HG02981 (cell line): ENCODE results near the gene CARS1.
A peak's percentile ranks its signal among the peaks of the same experiment; 100 is the strongest.

Experiments
- ATAC-seq: cut with Tn5 transposase; IDR thresholded peaks from one replicate; pipeline ENCODE4 v1.9.1; 2021; ENCODE audit warnings: mild to moderate bottlenecking, moderate library complexity; ENCODE audit not compliant: unreplicated experiment

Gene CARS1

DNA sequence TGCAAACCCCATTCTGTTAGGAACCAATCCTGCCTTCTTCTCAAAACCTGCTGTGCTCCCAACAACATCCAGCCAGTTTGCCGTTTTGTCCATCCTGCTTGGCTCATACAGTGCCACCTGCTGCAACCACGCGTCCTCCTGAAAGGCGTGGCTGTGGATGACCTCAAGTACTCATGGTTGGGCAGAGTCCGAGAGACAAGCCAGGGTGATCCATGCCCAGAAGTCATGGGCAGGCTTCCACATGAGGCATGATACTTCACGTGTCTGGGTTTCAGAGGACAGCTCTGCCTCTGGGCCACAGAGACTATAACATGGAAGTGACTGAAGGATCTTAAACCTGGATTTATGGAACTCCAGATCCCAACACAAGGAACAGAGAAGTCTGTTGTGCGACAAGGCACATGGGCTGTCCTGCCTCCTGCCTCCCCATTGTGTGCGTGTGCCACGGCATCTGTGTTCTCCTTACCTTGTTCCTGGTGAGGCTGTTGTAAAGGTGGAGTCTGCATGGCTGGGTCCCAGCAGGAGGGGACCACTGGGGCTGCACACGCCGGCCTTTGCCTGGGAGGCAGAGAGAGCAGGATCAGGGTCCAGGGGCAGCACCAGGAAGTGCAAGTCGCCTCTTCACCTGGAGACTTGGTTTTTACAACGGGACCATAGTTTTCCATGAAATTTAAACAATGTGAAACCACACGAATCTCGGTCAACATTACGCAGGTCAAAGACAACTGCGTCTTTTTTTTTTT, 15.4 kb downstream of the CARS1 start:
- ATAC-seq: no peak

DNA sequence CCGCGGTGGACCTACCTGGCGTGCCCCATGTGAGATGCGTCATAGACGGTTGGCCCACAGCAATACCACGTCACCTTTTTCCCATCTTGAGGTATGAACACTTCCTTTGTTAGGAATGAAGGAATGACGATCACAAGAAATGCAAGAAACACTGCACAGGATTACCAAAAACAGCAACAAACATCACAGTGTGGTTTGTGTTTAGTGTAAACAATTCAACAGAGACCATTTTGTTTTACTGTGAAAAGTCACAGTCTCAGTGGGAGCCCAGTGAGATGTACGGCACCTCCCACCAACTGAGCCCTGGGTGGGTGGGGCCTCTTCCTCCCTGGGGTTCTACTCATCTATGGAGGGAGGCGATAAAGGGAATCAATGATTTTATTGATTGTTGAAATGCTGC, 16.3 kb downstream of the CARS1 start:
- no peak for ATAC-seq

DNA sequence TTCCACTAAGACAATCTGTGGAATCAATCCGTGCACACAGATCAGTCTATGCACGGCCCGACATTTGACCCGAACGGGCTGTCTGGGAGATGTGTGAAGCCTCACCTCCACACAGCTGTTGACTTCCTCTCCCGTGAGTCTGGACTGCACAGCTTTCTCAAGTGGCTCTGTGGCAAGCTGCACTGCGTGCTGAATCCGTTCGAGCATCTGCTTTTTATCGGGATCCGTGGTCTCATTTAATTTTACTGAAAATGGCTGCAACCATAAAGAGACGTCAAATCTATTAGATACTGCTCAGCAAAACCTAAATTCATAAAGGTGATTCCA, 19.3 kb downstream of the CARS1 start:
- no peak for ATAC-seq

GRCh38 chr11:3037040-3037944, 19.9 kb downstream of the CARS1 start:
- ATAC-seq: no peak

- no peak for ATAC-seq
These were observed 20.8 kb downstream of the CARS1 start for GRCh38 chr11:3036419-3036818.

DNA sequence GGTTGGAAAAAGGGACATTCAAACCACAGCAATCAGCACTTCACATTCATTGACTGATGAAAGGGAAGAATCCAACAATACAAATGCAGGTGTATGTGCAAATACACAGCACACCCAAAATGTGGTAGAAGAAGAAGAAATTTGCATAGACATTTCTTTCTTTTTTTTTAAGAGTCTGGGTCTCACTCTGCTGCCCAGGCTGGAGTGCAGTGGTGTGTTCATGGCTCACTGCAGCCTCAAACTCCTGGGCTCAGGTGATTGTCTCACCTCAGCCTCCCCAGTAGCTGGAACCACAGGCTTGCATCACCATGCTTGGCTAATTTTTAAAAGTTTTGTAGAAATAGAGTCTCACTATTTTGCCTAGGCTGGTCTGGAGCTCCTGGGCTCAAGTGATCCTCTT, 21.9 kb downstream of the CARS1 start:
- ATAC-seq: no peak

- ATAC-seq: no peak
These were observed 26.7 kb downstream of the CARS1 start for GRCh38 chr11:3030289-3031070.

DNA sequence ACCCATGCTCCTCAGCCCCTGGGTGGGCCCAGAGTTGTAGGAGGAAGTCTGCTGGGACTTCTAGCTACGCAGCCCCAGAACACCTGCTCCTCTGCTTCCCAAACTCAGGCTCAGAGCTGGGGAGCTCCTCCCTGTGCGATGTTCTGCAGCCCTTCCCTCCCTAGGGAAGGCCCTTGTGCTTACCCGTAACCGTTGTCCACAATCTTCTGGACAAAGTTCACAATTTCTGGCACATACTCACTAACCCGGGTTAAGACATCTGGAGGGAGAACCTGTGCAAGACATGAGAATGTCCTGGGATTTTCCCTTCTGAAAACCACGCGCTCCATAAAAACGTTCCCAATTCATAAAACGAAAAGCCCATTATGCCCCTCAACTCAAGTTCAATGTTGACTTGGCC, 28.4 kb downstream of the CARS1 start:
- ATAC-seq: no peak

- ATAC-seq: no peak
These were observed 30.4 kb downstream of the CARS1 start for GRCh38 chr11:3026803-3027202.

GRCh38 chr11:3022982-3023381, 34.2 kb downstream of the CARS1 start:
- ATAC-seq: no peak

- ATAC-seq: peak; percentile 65
These were observed 34.8 kb downstream of the CARS1 start for GRCh38 chr11:3022300-3022967.

GRCh38 chr11:3021125-3021524, 36.1 kb downstream of the CARS1 start:
- no peak for ATAC-seq

DNA sequence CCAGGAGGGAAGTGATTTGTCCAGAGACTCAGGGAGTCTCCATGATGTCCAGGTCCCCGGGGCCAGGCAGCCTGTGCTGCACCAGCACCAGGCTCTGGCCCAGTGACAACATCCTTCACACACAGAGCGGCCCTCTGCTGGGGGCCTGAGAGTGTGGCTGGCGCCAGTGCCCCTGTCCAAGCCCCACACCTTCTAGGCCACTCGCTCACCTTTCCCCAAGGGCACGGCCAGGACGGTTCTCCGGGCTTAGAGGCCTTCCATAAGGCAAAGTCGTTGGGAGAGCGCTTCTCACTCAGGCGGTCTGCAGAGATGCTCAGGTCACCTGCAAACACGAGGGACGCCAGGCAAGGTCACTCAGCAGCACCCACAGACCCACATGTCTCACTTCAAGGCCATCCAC, 37.2 kb downstream of the CARS1 start:
- no peak for ATAC-seq

GRCh38 chr11:3018596-3018995, 38.6 kb downstream of the CARS1 start:
- no peak for ATAC-seq

DNA sequence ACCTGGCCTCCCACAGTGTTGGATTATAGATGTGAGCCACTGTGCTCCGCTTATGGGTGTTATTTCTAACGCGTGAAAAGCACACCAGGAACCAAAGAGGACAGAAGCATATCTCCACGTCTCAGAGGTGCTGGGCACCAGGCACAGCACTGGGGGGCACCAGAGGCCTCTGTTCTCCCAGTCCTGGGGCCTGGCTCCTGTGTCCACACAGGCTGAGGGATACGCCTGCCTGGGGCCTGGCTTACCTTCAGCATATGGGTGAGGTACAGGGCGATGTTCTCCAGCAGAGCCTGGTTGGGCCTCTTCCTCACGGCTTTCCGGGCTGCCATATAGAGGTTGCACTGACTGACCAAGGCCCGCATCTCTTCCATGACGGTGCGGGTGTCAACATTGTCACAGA, 40.4 kb downstream of the CARS1 start:
- no peak for ATAC-seq

DNA sequence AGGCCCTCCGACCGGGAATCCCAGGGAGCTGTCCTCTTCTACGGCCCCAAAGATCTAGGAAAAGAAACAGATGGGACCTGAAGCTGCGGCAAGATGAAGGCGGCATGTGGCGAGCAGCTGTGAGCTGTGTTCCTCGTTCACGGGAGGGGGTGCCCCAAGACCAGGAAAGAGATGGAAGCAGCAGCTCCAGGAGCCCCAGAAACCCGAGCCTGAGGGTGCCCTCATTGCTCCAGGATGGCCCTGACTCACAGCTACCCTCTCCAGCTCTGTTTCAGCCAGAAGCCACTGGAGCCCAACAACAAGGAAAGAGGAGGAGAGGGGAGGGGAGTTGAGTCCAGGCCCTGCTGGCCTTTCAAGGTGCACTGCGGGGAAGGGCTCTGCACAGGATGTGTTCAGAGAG, 41.4 kb downstream of the CARS1 start:
- ATAC-seq: no peak

GRCh38 chr11:3014943-3015342, 42.3 kb downstream of the CARS1 start:
- no peak for ATAC-seq

- ATAC-seq: no peak
These were observed 42.9 kb downstream of the CARS1 start for GRCh38 chr11:3014057-3014938.

GRCh38 chr11:3011891-3012885, 45.0 kb downstream of the CARS1 start:
- no peak for ATAC-seq
